Amygdala (tissue), 56 donors: ENCODE data around the gene SBNO1.
"Not testable (repeated sequence)": the region's sequence is repeated elsewhere in the genome, so short reads cannot be mapped to it uniquely, and the experiment has no call there.

ENCODE experiments used
- DNase-seq, 56 donors: peaks; one replicate each; lab custom pipeline; 2025; lab: John Stamatoyannopoulos, UW

Gene SBNO1

GRCh38 chr12:123253641-123254459, 110.8 kb downstream of the SBNO1 start:
- peak in 42 of 56 donors; percentile 21 to 82 (median 56) for DNase-seq

GRCh38 chr12:123252365-123252764, 112.3 kb downstream of the SBNO1 start:
- DNase-seq: not testable (repeated sequence)

GRCh38 chr12:123251403-123252076, 113.1 kb downstream of the SBNO1 start:
- DNase-seq: no peak

GRCh38 chr12:123250471-123251383, 113.9 kb downstream of the SBNO1 start:
- peak in 2 of 56 donors; percentile 17 to 39 for DNase-seq

GRCh38 chr12:123248996-123249741, 115.5 kb downstream of the SBNO1 start:
- DNase-seq: not testable (repeated sequence)

- DNase-seq: not testable (repeated sequence)
Measured at GRCh38 chr12:123248129-123248528, 116.5 kb downstream of the SBNO1 start.

GRCh38 chr12:123245678-123246077, 119.0 kb downstream of the SBNO1 start:
- no peak for DNase-seq

- DNase-seq: no peak
Measured at GRCh38 chr12:123243671-123244262, 120.9 kb downstream of the SBNO1 start.

GRCh38 chr12:123242116-123242904, 122.3 kb downstream of the SBNO1 start:
- DNase-seq: peak in 3 of 56 donors; percentile 5 to 13 (median 5)
